Measurements from ENCODE around the gene PLEK. TPM values are rescaled to one million over a fixed set of nuclear protein-coding genes. Genes with fewer than 3 reads are reported as not detected.

Gene PLEK
- polyA plus RNA-seq, 2 of the 4 experiments (the other 2 are of a cell fraction), result 0.04 TPM; not detected in 1

DNA sequence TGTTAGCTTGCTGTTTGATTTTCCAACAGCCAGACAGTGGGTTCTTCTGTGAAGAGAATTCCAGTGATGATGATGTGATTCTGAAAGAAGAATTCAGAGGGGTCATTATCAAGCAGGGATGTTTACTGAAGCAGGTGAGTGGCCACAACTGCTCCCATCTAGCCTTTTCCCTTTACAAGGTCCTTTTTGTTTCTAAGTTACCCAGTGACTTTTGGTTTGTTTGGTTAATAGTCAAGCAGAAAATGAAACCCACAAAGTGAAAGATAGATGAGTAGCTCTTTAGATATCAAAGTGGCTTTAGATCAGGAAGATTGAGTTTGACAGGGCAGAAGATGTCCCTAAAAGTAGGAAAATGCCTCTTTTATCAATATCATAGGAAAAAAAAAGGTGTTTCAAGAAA is 23.3 kb downstream of the PLEK start:
- no peak for TF ChIP-seq NR3C1 (IDR thresholded peaks at IDR 0.05)
- ChIA-PET POLR2A (no interaction called here), CTCF (interaction anchor here (1.1 to 6.5 kb wide), 4 partner anchors 15 to 75 kb away, joined by 3 to 24 read pairs (median 4); no protein-coding TSS in a partner anchor)
- Histone ChIP-seq H3K4me2 (no peak overlapping the region), H3K4me3 (no peak overlapping the region), H3K27ac (no peak overlapping the region), H3K4me1 (no peaks in the 10 kb centered on the region), H3K9me3 (no peaks in the 10 kb centered on the region)
- ATAC-seq (no peak), FAIRE-seq (no peak), DNase-seq (ENCODE audit: low read depth in 1 of 2, low spot score in 1 of 2) (no peak)

DNA sequence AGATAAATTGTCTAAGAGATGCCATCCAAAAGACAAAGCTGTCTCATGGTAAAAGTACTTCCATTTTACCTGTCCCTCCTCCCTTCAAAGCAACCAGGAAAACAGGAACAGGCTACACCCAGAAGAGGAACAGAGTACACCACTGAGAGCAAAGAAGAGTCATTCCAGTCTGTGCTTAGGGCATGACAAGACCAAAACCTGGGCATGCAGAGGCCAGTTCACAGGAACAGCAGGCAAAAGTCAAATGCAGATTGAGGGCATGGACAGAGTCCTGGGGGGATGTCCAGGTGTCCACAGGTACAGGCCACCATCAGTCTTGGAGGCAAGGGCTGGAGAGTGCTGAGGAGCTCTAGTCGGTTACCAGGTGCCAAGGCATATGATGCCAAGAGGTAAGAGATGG is 23.7 kb downstream of the PLEK start:
- Histone ChIP-seq H3K4me1 (no peaks in the 10 kb centered on the region), H3K9me3 (no peaks in the 10 kb centered on the region), H3K4me3 (no peak overlapping the region), H3K27ac (no peak overlapping the region), H3K4me2 (no peak overlapping the region)
- DNase-seq (ENCODE audit: low read depth in 1 of 2, low spot score in 1 of 2), result no peak
- no peak for TF ChIP-seq KDM5A (IDR thresholded peaks at IDR 0.05)
- no peak for TF ChIP-seq ZC3H11A (IDR thresholded peaks at IDR 0.05)
- no peak for TF ChIP-seq MYC (IDR thresholded peaks at IDR 0.05; ENCODE audit: borderline replicate concordance, low read length)
- no peak for TF ChIP-seq EHMT2 (IDR thresholded peaks at IDR 0.05; ENCODE audit: low read depth)
- TF ChIP-seq ZSCAN20 (CRISPR knock-in tag; IDR thresholded peaks at IDR 0.05), result no peak
- TF ChIP-seq FOSL2 (IDR thresholded peaks at IDR 0.05), result no peak
- TF ChIP-seq FOSL2 (CRISPR knock-in tag; IDR thresholded peaks at IDR 0.05), result no peak
- TF ChIP-seq, protein P1, sequence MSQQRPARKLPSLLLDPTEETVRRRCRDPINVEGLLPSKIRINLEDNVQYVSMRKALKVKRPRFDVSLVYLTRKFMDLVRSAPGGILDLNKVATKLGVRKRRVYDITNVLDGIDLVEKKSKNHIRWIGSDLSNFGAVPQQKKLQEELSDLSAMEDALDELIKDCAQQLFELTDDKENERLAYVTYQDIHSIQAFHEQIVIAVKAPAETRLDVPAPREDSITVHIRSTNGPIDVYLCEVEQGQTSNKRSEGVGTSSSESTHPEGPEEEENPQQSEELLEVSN (IDR thresholded peaks at IDR 0.05; ENCODE audit: borderline replicate concordance, low read depth), result no peak
- TF ChIP-seq, protein P2, sequence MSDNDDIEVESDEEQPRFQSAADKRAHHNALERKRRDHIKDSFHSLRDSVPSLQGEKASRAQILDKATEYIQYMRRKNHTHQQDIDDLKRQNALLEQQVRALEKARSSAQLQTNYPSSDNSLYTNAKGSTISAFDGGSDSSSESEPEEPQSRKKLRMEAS (IDR thresholded peaks at IDR 0.05), result no peak
- TF ChIP-seq CHD4 (IDR thresholded peaks at IDR 0.05; ENCODE audit: borderline replicate concordance), result no peak
- 0 out of 6 replicates have a peak, but pooled peaks of 1 of the 2 experiments have one; percentile 14 for ATAC-seq
- no peak for FAIRE-seq
- ChIA-PET CTCF (interaction anchor here (1.1 to 6.5 kb wide), 4 partner anchors 15 to 74 kb away, joined by 3 to 24 read pairs (median 4); no protein-coding TSS in a partner anchor), POLR2A (no interaction called here)
- 0% methylated on average over 1 of the region's 1 CpG for whole genome bisulfite sequencing (ENCODE audit: missing lambda C conversion rate)

DNA sequence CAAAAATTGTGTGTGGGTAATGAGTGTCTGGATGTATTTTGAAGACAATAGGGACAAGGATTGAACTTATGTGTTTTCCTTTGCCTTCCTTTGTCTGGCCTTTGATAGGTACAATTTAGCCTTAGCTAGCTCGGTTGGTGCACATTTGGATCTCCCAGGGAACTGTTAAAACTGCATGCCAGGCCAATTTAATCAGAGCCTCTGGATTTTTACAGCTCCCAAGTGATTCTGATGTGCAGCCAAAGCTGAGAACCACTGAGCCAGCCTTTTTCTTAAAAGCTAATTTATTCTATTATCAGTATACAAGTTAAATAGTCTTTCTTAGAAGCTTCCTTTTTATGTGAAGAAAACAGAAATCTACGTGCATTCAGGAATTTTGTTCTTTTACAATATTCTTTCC is 25.0 kb downstream of the PLEK start:
- ATAC-seq (no peak), FAIRE-seq (no peak)
- no peak overlapping the region for H3K4me2 ChIP-seq

DNA sequence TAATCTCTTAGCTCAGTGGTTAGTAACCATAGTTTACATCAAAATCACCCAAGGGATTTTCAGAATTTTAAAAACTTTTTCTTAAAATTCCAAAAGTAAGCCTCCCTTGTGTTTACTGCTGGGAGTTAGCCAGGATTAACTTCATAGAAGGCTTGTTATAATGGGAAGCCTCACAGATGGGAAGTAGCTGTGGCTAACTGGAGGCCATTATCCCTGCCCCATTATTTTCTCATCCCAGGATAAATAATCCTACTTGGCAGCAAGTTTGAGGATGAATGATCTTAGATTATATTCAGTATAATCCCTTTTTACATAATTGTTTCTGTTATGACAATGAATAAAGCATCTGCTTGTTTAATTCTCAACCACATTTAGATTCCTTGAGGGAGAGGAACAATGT is 25.5 kb downstream of the PLEK start:
- DNase-seq (ENCODE audit: low read depth in 1 of 2, low spot score in 1 of 2), result no peak
- POLR2A ChIA-PET, result no interaction called here
- no peak for ATAC-seq

More for the DNA sequence above, 25.0 kb downstream of the PLEK start:
- H3K4me3 ChIP-seq, result no peak overlapping the region
- H3K27ac ChIP-seq, result no peak overlapping the region
- no peaks in the 10 kb centered on the region for H3K9me3 ChIP-seq
- WGBS (ENCODE audit: missing lambda C conversion rate), result 4% methylated on average over 2 of the region's 2 CpGs
- no peaks in the 10 kb centered on the region for H3K4me1 ChIP-seq
- CTCF ChIA-PET, result interaction anchor here (1.0 to 6.5 kb wide), 2 partner anchors 11 to 52 kb away, joined by 3 to 24 read pairs; no protein-coding TSS in a partner anchor
- POLR2A ChIA-PET, result no interaction called here
- no peak for TF ChIP-seq FOXS1 (CRISPR knock-in tag; IDR thresholded peaks at IDR 0.05)
- no peak for TF ChIP-seq HOXA7 (CRISPR knock-in tag; IDR thresholded peaks at IDR 0.05)
- TF ChIP-seq, protein P2 (IDR thresholded peaks at IDR 0.05), result no peak
- TF ChIP-seq HDAC2 (IDR thresholded peaks at IDR 0.05), result no peak
- no peak for TF ChIP-seq BHLHE40 (IDR thresholded peaks at IDR 0.05; ENCODE audit: low read depth, low read length)
- no peak for DNase-seq (ENCODE audit: low read depth in 1 of 2, low spot score in 1 of 2)

More for the DNA sequence above, 25.5 kb downstream of the PLEK start:
- H3K27ac ChIP-seq, result no peak overlapping the region
- no peaks in the 10 kb centered on the region for H3K4me1 ChIP-seq
- CTCF ChIA-PET, result interaction anchor here (1.0 to 6.5 kb wide), 2 partner anchors 11 to 51 kb away, joined by 3 to 24 read pairs; no protein-coding TSS in a partner anchor
- no peak overlapping the region for H3K4me2 ChIP-seq
- H3K9me3 ChIP-seq, result no peaks in the 10 kb centered on the region
- no peak overlapping the region for H3K4me3 ChIP-seq
- FAIRE-seq, result no peak
- TF ChIP-seq, protein P1 (IDR thresholded peaks at IDR 0.05; ENCODE audit: borderline replicate concordance, low read depth), result no peak
- no peak for TF ChIP-seq RNF2 (IDR thresholded peaks at IDR 0.05; ENCODE audit: borderline replicate concordance, low read depth)
- no peak for TF ChIP-seq CBX2 (IDR thresholded peaks at IDR 0.05; ENCODE audit: borderline replicate concordance, low read depth)

All from A549 (cell line).